Esophagus mucosa (tissue), 1 donor: ENCODE results near the gene PITPNC1. TPM values are rescaled to one million over a fixed set of nuclear protein-coding genes. Genes with fewer than 3 reads are reported as not detected.
"Not testable (repeated sequence)": the region's sequence is repeated elsewhere in the genome, so short reads cannot be mapped to it uniquely, and the experiment has no call there.

Experiments
- ATAC-seq: fragments of 200-7000 bp; cut with Tn5 transposase; one replicate; pipeline ENCODE4 v1.9.1; 2020
- total RNA-seq: library from RNA; stranded (reverse); gene quantifications from one replicate; pipeline ENCODE4 v1.2.4, GENCODE V29; 2023
- donor health status: DM: yes; HTN: yes; CAD: no.

PITPNC1 gene
- total RNA-seq, 1 donor from 2014 or later = 16.0 TPM

DNA sequence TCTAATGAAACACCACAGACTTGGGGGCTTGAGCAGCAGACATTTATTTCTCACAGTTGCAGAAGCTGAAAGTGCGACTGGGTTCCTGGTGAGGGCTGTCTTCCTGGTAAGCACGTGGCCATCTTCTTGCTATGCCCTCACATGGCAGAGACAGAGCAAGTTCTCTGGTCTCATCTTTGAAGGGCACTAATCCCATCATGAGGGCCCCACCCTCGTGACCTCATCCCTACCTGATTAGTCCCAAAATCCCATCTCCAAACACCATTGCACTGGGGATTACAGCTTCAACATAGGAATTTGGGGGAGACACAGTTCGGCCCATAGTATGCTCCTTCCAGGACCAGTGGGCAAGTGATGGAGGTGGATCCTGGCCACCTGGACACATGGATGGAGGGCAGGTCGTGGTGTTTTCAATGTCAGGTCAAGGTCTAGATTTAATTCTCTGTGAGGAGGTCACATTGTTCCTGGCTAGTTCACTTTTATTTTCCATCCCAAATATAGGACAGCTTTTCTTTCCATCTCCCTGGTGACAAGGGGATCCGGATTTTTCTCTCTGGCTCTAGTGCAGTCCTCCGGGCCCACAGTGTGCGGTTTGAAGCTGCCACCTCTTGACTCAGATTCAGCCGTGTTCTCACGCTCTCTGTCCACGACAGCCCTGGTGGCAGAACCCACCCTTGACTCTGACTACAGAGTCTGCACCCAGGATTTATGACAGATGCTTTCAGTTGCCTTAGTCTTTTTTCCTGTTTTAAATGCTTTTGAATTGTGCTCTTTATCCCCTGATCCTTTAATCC lies 180.2 kb downstream of the PITPNC1 start:
- no peak for ATAC-seq

GRCh38 chr17:67557921-67558320 lies 180.8 kb downstream of the PITPNC1 start:
- no peak for ATAC-seq

- ATAC-seq = peak; percentile 26
These were observed 181.8 kb downstream of the PITPNC1 start for GRCh38 chr17:67558740-67559380.

GRCh38 chr17:67559381-67559966 lies 182.4 kb downstream of the PITPNC1 start:
- ATAC-seq = no peak

- ATAC-seq = no peak
These were observed 184.9 kb downstream of the PITPNC1 start for GRCh38 chr17:67562005-67562404.

- no peak for ATAC-seq
These were observed 186.7 kb downstream of the PITPNC1 start for GRCh38 chr17:67563692-67564228.

DNA sequence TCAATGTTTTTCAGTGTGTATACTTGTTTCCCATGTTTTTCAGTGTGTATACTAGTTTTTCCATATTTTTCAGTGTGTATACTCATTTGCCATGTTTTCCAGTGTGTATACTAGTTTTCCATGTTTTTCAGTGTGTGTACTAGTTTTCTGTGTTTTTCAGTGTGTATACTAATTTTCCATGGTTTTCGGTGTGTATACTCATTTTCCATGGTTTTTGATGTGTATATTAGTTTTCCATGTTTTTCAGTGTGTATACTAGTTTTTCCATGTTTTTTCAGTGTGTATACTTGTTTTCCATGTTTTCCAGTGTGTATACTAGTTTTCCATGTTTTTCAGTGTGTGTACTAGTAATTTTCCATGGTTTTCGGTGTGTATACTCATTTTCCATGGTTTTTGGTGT lies 188.0 kb downstream of the PITPNC1 start:
- ATAC-seq = no peak

GRCh38 chr17:67566656-67567055 lies 189.6 kb downstream of the PITPNC1 start:
- ATAC-seq = peak; percentile 32

GRCh38 chr17:67569015-67569451 lies 192.0 kb downstream of the PITPNC1 start:
- no peak for ATAC-seq

- ATAC-seq = no peak
These were observed 192.8 kb downstream of the PITPNC1 start for GRCh38 chr17:67569873-67570272.

- no peak for ATAC-seq
These were observed 193.7 kb downstream of the PITPNC1 start for GRCh38 chr17:67570797-67571196.

DNA sequence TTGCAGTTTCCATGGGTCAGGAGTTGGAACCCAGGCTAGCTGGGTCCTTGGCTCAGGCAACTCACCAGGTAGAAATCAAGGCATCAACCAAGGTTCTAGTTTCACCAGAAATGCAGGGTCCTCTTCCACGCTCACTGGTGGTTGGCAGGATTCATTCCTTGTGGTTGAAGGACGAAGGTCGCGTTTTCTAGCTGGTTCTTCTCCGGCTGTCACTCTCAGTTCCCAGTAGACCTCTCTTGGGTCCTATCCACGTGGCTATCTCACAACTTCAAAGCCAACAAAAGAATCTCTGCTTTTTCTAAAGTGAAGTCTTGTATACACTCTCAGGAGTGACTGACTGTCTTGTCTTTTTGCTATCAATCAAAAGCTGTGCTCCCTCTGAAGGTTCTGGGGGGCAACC lies 194.4 kb downstream of the PITPNC1 start:
- ATAC-seq = no peak

DNA sequence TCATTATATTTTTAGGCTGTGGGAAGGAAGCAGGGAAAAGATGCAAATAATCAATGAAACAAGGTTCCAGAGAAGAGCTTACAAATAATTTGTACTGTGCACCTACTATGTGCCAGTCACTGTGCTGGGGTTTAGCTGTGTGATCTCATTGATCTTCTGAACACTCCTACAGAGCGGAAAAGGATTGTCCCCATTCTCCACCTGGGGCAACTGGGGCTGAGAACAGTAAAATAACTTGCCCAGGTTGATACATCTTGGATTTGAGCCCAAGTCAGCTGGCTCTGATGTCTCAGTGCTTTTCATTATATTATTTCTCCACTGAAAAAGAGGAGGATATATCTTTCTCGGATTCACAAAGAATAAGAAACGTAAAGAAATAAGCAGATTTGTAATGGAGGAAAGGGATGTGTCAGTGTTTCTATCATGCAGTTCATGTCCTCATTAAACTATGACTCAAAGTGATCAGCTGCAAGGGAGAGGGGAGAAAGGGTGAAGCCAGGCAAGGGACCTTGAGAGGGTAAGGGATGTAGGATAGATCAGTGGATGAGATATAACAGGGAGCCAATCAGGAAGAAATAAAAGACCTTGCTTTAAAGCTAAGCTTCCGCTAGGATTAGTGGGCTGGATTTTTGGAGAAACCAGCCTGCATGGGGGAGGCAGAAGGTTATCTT lies 197.0 kb downstream of the PITPNC1 start:
- ATAC-seq = no peak

DNA sequence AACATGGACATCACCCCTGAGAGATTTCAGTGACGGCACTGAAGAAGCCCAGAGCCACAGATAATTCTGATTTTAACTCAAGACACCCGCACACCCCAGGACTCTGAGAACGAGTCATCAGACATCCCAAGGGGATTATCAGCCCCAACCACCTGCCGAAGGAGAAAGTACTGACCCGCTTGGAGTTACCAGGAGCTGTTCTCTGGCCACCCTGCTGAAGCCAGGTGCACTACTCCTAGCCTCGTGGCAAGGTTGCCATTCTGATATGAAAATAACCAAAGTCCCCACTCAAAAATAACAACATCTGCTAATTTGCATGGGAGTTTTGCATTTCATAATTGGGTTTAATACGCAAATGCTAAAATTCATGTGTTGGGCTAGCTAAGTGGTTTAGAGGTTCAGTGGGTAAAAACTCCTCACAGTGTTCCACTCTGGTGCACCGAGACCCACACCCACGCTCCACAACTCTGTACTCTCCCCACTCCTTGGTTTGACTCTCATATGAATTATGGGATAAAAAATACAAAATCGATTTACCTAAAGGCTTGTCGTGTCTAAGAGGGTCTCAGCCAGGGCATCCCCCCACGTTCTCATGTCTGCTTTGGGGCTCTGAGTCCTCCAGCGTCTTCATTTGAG lies 197.7 kb downstream of the PITPNC1 start:
- no peak for ATAC-seq

- ATAC-seq = peak; percentile 91
These were observed 198.2 kb downstream of the PITPNC1 start for GRCh38 chr17:67575325-67575724.

DNA sequence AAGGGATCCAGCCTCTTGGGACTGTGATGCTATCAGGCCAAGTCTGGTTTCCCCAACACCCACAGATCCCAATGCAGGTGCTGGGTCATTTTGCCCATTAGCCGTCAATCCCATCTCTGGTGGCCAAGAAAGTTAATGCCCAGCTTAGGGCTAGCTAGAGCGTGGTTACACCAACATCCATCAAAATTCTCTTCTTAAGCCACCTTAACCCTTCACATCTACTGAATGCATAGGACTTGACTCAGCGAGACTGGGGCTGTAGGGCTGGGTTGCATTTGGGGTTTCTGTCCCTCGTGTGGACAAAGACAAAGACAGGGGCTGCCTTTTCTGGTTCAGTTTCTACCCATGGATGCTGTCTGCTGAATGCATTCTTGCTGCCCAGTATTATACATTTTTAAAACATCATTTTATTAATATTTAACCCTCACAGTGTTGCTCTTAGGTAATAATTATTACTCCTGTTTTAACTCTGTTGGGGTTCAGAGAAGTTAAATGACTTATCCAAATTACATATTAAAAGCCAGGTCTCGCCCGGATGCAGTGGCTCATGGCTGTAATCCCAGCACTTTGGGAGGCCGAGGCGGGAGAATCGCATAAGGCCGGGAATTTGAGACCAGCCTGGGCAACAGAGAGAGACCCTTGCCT lies 199.5 kb downstream of the PITPNC1 start:
- ATAC-seq = no peak

DNA sequence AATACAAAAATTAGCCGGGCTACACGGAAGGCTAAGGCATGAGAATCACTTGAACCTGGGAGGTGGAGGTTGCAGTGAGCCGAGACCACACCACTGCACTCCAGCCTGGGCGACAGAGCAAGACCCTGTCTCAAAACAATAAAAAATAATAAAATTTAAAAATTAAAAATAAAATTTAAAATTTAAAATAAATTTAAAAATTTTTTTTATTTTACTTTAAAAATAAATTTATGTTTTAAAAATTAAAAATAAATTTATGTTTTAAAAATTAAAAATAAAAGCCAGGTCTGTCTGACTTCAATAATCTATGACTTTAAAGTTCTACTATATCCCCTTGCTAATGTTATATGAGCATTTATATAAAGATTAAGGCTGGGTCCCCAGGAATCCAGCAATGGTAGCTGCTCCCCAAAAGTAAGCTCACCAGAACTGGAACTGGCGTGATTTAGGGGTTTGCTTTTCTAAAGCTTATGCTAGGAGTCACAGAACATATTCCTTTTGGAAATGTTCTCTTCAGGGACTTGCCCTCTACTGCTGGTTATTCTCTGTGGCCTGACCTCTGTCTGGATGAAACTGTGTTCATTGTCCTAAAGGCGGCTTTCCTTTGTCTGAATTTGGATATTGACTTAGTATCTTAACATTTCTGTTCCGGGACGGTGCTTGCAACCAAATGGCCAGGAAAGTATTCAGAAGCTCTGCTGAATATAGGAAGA lies 200.5 kb downstream of the PITPNC1 start:
- no peak for ATAC-seq

GRCh38 chr17:67578142-67578457 lies 201.0 kb downstream of the PITPNC1 start:
- no peak for ATAC-seq

GRCh38 chr17:67578679-67579405 lies 201.8 kb downstream of the PITPNC1 start:
- not testable (repeated sequence) for ATAC-seq

DNA sequence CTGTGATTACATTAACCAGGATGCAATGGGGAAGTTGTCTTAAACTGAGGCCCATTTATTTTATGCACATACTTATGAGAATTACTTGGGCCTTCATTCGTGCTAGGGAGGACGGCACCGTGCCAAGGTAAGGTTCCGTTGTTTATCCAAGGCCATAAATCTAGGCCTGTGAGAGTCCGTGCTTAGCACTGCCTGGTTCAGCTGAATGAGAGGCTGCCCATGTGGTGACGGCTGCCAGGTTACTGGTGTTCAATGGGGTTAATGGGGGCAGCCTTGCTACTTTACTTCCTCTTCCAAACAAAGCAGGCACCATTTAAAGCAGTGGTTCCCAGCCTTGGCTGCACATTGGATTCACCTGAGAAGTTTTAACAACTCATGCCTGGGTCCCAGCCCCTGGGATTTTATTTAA lies 205.6 kb downstream of the PITPNC1 start:
- no peak for ATAC-seq
